Activated CD4-positive, alpha-beta memory T cell treated with anti-CD3 and anti-CD28 coated beads, Interleukin-2, amount 10 ng/mL, durations not matched to agents 7 days and 5 days (primary cell): ENCODE results near the gene TARBP1. TPM values are rescaled to one million over a fixed set of nuclear protein-coding genes. Genes with fewer than 3 reads are reported as not detected.
A peak's percentile ranks its signal among the peaks of the same experiment; 100 is the strongest.

Experiments used
- CTCF ChIA-PET: fragments of 350-600 bp; sonication (Branson Sonifier 250); formaldehyde crosslinking; loops from one replicate; lab custom pipeline; 2021; ENCODE audit warnings: antibody characterized with exemption, inconsistent platforms; lab: Charles Lee
- POLR2A ChIA-PET: fragments of 350-600 bp; sonication (Branson Sonifier 250); formaldehyde crosslinking; loops from one replicate; lab custom pipeline; 2021; ENCODE audit warnings: antibody characterized with exemption; lab: Charles Lee
- DNase-seq: peaks from one replicate; pipeline ENCODE4 v3.0.0-alpha.2; 2020
- H3K27ac Mint-ChIP-seq: one replicate; pipeline ENCODE4 v1.8.0; 2021; ENCODE audit warnings: mild to moderate bottlenecking, mixed read lengths
- H3K27me3 Mint-ChIP-seq: one replicate; pipeline ENCODE4 v1.8.0; 2021; ENCODE audit warnings: mixed read lengths
- H3K36me3 Mint-ChIP-seq: one replicate; pipeline ENCODE4 v1.8.0; 2021; ENCODE audit warnings: low read depth, mixed read lengths
- H3K4me1 Mint-ChIP-seq: one replicate; pipeline ENCODE4 v1.8.0; 2021; ENCODE audit warnings: mixed read lengths
- H3K4me3 Mint-ChIP-seq: one replicate; pipeline ENCODE4 v1.8.0; 2021; ENCODE audit warnings: mild to moderate bottlenecking, mixed read lengths
- H3K9me3 Mint-ChIP-seq: one replicate; pipeline ENCODE4 v1.8.0; 2021; ENCODE audit warnings: mixed read lengths
- total RNA-seq, 2 experiments: library from RNA; stranded (reverse); gene quantifications; one replicate each; pipeline ENCODE4 v1.2.3, GENCODE V29; 2021

TARBP1 gene
- total RNA-seq, 2 experiments from 2014 or later, result 24.8 to 25.0 TPM

- no peak for DNase-seq
- Mint-ChIP-seq H3K4me3 (peak overlapping the region; percentile 26), H3K9me3 (no peaks in the 10 kb centered on the region), H3K27me3 (no peaks in the 10 kb centered on the region), H3K36me3 (no peaks in the 10 kb centered on the region), H3K27ac (peak overlapping the region; percentile 68), H3K4me1 (peaks cover 39% of the 10 kb centered on the region)
- ChIA-PET POLR2A (interaction anchor here (1.1 to 2.3 kb wide), 6 partner anchors 10 to 641 kb away, joined by 3 to 16 read pairs (median 3); partner anchors contain the start of genes COA6 and TARBP1), CTCF (interaction anchor here (0.6 to 2.2 kb wide), 9 partner anchors 7 to 605 kb away, joined by 3 to 15 read pairs (median 3); no protein-coding TSS in a partner anchor)
These were observed 9.4 kb upstream of the TARBP1 start for GRCh38 chr1:234488054-234489006.

GRCh38 chr1:234486858-234487840 is 8.2 kb upstream of the TARBP1 start:
- Mint-ChIP-seq H3K4me1 (peaks cover 39% of the 10 kb centered on the region), H3K9me3 (no peaks in the 10 kb centered on the region), H3K4me3 (no peak overlapping the region), H3K36me3 (no peaks in the 10 kb centered on the region), H3K27ac (peak overlapping the region; percentile 13), H3K27me3 (peaks cover 10% of the 10 kb centered on the region)
- DNase-seq, result peak; percentile 45
- CTCF ChIA-PET, result interaction anchor here (1.0 to 2.2 kb wide), 13 partner anchors 8 to 608 kb away, joined by 3 to 15 read pairs (median 3); no protein-coding TSS in a partner anchor
- POLR2A ChIA-PET, result interaction anchor here (1.1 to 2.3 kb wide), 9 partner anchors 8 to 642 kb away, joined by 3 to 16 read pairs (median 3); partner anchors contain the start of genes COA6 and TARBP1

- POLR2A ChIA-PET, result interaction anchor here (0.5 to 1.6 kb wide), 2 partner anchors 10 to 498 kb away, joined by 5 read pairs; no protein-coding TSS in a partner anchor
- H3K9me3 Mint-ChIP-seq, result no peaks in the 10 kb centered on the region
- DNase-seq, result no peak
- peaks cover 10% of the 10 kb centered on the region for H3K27me3 Mint-ChIP-seq
- CTCF ChIA-PET, result no interaction called here
- H3K27ac Mint-ChIP-seq, result no peak overlapping the region
- no peaks in the 10 kb centered on the region for H3K36me3 Mint-ChIP-seq
- peaks cover 28% of the 10 kb centered on the region for H3K4me1 Mint-ChIP-seq
- no peak overlapping the region for H3K4me3 Mint-ChIP-seq
These were observed 6.2 kb upstream of the TARBP1 start for GRCh38 chr1:234484991-234485739.

GRCh38 chr1:234484218-234484617 is 5.2 kb upstream of the TARBP1 start:
- Mint-ChIP-seq H3K4me1 (peaks cover 28% of the 10 kb centered on the region), H3K4me3 (no peak overlapping the region)

DNA sequence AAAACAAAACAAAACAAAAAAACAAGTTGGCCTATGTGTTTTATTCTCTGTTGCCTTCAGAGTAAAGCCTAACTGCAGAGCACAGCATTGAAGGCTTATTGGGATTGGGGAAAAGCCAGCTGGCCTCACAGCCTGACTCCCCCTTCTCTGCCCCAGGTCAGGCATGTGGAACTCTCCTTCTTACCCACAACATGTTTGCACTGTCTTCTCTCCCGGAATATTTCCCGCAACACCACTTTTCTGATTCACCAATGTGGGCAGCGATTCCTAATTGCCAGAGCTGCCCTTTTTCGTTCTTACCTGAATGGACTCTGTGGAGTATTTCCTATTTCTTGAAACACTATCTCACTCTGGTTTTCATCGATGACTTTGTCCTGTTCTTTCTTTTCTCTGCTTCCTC is 2.8 kb upstream of the TARBP1 start:
- Mint-ChIP-seq H3K9me3 (no peaks in the 10 kb centered on the region), H3K36me3 (no peaks in the 10 kb centered on the region), H3K4me3 (no peak overlapping the region), H3K4me1 (peaks cover 19% of the 10 kb centered on the region), H3K27me3 (peaks cover 10% of the 10 kb centered on the region), H3K27ac (no peak overlapping the region)
- ChIA-PET CTCF (interaction anchor here (1.1 kb wide), 1 partner anchor 602 kb away, joined by 5 read pairs; no protein-coding TSS in a partner anchor), POLR2A (no interaction called here)
- no peak for DNase-seq

More at GRCh38 chr1:234484218-234484617, 5.2 kb upstream of the TARBP1 start:
- H3K27me3 Mint-ChIP-seq, result peaks cover 10% of the 10 kb centered on the region
- no peak for DNase-seq
- ChIA-PET CTCF (interaction anchor here (0.7 kb wide), 1 partner anchor 107 kb away, joined by 4 read pairs; no protein-coding TSS in a partner anchor), POLR2A (interaction anchor here (1.6 kb wide), 1 partner anchor 11 kb away, joined by 5 read pairs; no protein-coding TSS in a partner anchor)
- no peaks in the 10 kb centered on the region for H3K9me3 Mint-ChIP-seq
- H3K27ac Mint-ChIP-seq, result no peak overlapping the region
- H3K36me3 Mint-ChIP-seq, result no peaks in the 10 kb centered on the region

DNA sequence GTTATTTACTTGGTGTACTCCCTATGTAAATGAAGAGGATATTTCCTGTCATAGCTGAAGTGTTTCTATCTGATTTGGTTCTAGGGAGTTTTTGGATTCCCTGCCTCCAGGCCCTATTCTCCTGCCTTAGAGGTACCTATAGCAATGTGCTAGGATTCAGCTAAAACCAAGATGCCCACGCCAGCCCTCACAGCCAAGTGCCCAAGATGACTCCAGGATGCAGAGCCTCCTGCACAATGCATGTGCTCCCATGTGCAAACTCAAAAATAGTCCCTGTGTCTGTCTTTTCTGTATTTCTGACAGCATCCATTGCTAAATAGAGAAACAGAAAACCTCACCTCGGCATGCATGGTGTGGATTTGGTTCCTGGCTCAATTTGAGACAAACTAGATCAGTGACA is 887 bp upstream of the TARBP1 start:
- POLR2A ChIA-PET, result interaction anchor here (2.3 to 3.7 kb wide), 2 partner anchors 81 to 106 kb away, joined by 6 to 21 read pairs; partner anchors contain the start of gene COA6
- Mint-ChIP-seq H3K27ac (no peak overlapping the region), H3K27me3 (peaks cover 10% of the 10 kb centered on the region), H3K4me1 (peaks cover 30% of the 10 kb centered on the region), H3K36me3 (peaks cover 4% of the 10 kb centered on the region), H3K9me3 (no peaks in the 10 kb centered on the region), H3K4me3 (no peak overlapping the region)
- CTCF ChIA-PET, result interaction anchor here (1.1 to 1.4 kb wide), 2 partner anchors 153 to 937 kb away, joined by 3 read pairs; no protein-coding TSS in a partner anchor
- no peak for DNase-seq

DNA sequence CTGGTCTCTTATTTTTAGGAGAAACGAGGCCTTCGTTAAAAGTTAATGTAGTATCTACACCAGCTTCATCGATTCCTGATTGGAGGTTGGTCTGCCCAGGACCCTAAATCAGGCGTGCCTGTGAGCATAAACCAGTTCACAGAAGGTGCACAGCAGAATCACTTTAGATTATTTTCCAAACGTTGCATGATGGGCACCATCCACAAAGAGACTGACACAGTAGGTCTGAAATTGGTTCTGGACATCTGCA is 256 bp upstream of the TARBP1 start:
- peak overlapping the region; percentile 61 for H3K4me3 Mint-ChIP-seq
- no peak overlapping the region for H3K27ac Mint-ChIP-seq
- peaks cover 4% of the 10 kb centered on the region for H3K36me3 Mint-ChIP-seq
- peaks cover 10% of the 10 kb centered on the region for H3K27me3 Mint-ChIP-seq
- CTCF ChIA-PET, result interaction anchor here (1.1 to 1.4 kb wide), 2 partner anchors 152 to 938 kb away, joined by 3 read pairs; no protein-coding TSS in a partner anchor
- no peak for DNase-seq
- POLR2A ChIA-PET, result interaction anchor here (0.8 to 3.7 kb wide), 12 partner anchors 12 to 1026 kb away, joined by 3 to 21 read pairs (median 4); partner anchors contain the start of genes ARID4B, B3GALNT2, COA6 and GGPS1
- H3K4me1 Mint-ChIP-seq, result peaks cover 33% of the 10 kb centered on the region
- H3K9me3 Mint-ChIP-seq, result no peaks in the 10 kb centered on the region

GRCh38 chr1:234478152-234478480 is 863 bp downstream of the TARBP1 start:
- H3K27me3 Mint-ChIP-seq, result peaks cover 9% of the 10 kb centered on the region
- DNase-seq, result peak; percentile 77
- H3K9me3 Mint-ChIP-seq, result no peaks in the 10 kb centered on the region
- H3K4me1 Mint-ChIP-seq, result peaks cover 42% of the 10 kb centered on the region
- peaks cover 7% of the 10 kb centered on the region for H3K36me3 Mint-ChIP-seq
- H3K27ac Mint-ChIP-seq, result peak overlapping the region; percentile 59
- ChIA-PET POLR2A (interaction anchor here (0.6 to 3.7 kb wide), 23 partner anchors 9 to 1027 kb away, joined by 3 to 21 read pairs (median 4); partner anchors contain the start of genes ARID4B, B3GALNT2, COA6 and GGPS1), CTCF (interaction anchor here (0.9 to 1.7 kb wide), 4 partner anchors 21 to 263 kb away, joined by 3 to 9 read pairs (median 4); partner anchors contain the start of gene COA6)
- peak overlapping the region; percentile 78 for H3K4me3 Mint-ChIP-seq

DNA sequence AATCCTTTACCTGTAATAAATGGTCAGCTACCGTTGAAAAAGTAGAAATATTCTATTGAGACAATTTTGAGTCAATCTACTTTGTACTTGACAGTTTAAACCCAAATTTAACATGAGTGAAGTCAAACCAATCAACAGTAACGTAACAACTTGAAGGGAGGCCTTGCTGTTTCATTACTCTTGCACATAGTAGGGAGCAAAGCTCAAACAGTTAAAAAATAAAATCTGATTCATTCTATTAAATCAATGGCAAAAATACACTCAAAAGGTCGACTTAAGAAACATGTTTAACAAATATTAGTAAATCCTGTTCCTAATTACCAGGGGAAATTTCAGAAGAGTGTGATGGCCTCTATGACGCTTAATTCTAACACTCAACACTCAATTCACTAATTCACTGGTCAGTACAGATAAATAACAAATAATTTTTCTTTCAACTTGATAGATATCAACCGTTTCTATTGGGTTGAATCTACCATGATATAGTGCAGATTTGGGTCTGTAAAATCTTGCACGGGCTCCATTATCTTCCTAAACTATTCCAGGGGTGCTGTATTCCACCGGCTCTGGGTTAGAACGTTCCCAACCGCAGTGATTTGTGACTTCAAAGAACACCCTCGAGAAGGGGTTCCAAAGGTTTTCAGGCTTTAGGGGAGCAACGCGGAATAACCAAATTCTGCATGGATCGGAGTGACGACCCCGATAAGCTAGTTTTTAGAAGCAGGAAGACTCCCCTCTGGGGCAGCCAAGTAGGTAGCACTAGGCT is 1.4 kb downstream of the TARBP1 start:
- POLR2A ChIA-PET, result interaction anchor here (0.6 to 3.7 kb wide), 21 partner anchors 10 to 851 kb away, joined by 3 to 21 read pairs (median 4); partner anchors contain the start of genes ARID4B, COA6, GGPS1 and IRF2BP2
- Mint-ChIP-seq H3K27me3 (peaks cover 3% of the 10 kb centered on the region), H3K27ac (peak overlapping the region; percentile 59), H3K4me1 (peaks cover 48% of the 10 kb centered on the region), H3K9me3 (no peaks in the 10 kb centered on the region), H3K4me3 (peak overlapping the region; percentile 78), H3K36me3 (peaks cover 7% of the 10 kb centered on the region)
- CTCF ChIA-PET, result interaction anchor here (0.9 to 1.7 kb wide), 4 partner anchors 22 to 263 kb away, joined by 3 to 9 read pairs (median 4); partner anchors contain the start of gene COA6
- DNase-seq, result no peak

DNA sequence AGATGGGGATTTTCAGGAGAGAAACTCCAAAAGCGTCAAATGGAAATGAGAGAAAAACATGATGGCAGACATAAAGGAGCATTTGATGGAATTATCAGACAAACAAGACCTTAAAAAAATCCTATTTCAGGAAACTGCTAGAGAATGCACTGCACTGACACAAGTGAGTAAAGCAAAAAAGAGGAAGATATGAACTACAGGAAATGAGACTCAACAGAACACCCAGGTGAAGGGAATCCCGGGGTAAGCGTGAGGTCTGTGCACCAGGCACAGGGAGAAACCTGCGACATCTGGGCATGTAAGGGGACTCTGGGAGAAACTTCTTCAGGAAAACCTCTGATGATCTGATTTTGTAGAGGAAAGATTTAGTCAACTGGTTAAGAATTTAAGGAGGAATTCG is 2.8 kb downstream of the TARBP1 start:
- no peaks in the 10 kb centered on the region for H3K27me3 Mint-ChIP-seq
- POLR2A ChIA-PET, result no interaction called here

More for the DNA sequence above, 2.8 kb downstream of the TARBP1 start:
- no peak for DNase-seq
- H3K4me3 Mint-ChIP-seq, result no peak overlapping the region
- CTCF ChIA-PET, result no interaction called here
- peaks cover 7% of the 10 kb centered on the region for H3K36me3 Mint-ChIP-seq
- H3K27ac Mint-ChIP-seq, result no peak overlapping the region
- H3K4me1 Mint-ChIP-seq, result peaks cover 48% of the 10 kb centered on the region
- H3K9me3 Mint-ChIP-seq, result no peaks in the 10 kb centered on the region
